NCI-H2196 treated with DMSO at 0.1 percent for 48 hours (cell line): ENCODE data around the gene PADI4.

Experiments
- DNase-seq: peaks from one replicate; lab custom pipeline; 2025; ENCODE audit not compliant: unreplicated experiment; lab: John Stamatoyannopoulos, UW

The PADI4 gene, protein sequence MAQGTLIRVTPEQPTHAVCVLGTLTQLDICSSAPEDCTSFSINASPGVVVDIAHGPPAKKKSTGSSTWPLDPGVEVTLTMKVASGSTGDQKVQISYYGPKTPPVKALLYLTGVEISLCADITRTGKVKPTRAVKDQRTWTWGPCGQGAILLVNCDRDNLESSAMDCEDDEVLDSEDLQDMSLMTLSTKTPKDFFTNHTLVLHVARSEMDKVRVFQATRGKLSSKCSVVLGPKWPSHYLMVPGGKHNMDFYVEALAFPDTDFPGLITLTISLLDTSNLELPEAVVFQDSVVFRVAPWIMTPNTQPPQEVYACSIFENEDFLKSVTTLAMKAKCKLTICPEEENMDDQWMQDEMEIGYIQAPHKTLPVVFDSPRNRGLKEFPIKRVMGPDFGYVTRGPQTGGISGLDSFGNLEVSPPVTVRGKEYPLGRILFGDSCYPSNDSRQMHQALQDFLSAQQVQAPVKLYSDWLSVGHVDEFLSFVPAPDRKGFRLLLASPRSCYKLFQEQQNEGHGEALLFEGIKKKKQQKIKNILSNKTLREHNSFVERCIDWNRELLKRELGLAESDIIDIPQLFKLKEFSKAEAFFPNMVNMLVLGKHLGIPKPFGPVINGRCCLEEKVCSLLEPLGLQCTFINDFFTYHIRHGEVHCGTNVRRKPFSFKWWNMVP

GRCh38 chr1:17307946-17308345, at the start of gene PADI4:
PADI4 (plus strand) TSS chr1:17308197; CDS start chr1:17308223, 26 bp downstream.
- no peak for DNase-seq

DNA sequence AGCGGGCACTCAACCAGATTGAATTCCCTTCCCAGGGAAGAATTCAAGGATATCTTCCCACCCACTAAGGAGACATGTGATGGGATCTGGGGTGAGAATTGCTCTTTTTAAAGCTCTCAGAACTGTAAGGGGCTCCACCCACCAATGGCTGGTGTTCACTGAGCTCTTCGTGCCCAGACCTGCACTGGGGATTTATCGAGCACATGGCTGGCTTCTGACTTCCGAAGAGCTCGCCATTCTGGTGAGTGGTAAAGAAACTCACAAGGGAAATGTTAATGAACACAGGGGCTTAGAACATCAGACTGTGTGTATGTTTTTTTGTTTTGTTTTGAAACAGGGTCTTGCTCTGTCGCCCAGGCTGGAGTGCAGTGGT, 49.3 kb upstream of the PADI4 start:
- DNase-seq = no peak

- DNase-seq = no peak
Measured at GRCh38 chr1:17259233-17259873, 48.6 kb upstream of the PADI4 start.

- no peak for DNase-seq
Measured at GRCh38 chr1:17260264-17260663, 47.7 kb upstream of the PADI4 start.

DNA sequence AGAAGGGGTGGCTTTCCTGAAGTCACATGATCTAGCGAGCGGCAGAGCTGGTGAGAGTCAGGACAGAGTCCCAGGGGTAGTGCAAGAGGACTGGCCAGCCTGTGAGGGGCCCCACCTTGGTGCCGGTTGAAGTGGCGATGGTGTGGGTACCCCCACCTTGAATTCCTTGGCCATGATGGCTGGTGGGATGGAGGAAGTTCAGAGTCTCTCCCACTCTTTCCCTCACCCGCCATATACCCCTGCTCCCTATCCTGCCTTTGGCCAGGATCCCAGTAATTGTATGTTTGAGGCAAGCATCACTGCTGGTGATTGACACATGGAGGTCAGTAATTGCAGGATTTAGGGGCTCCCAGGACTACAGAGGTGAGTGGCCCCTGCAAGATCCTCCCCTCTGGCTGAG, 47.3 kb upstream of the PADI4 start:
- no peak for DNase-seq

GRCh38 chr1:17263936-17264335, 44.1 kb upstream of the PADI4 start:
- no peak for DNase-seq

GRCh38 chr1:17264470-17264869, 43.5 kb upstream of the PADI4 start:
- no peak for DNase-seq

GRCh38 chr1:17265162-17265561, 42.8 kb upstream of the PADI4 start:
- DNase-seq = no peak

- DNase-seq = no peak
Measured at GRCh38 chr1:17265950-17266349, 42.0 kb upstream of the PADI4 start.

GRCh38 chr1:17270891-17271765, 36.9 kb upstream of the PADI4 start:
- DNase-seq = no peak

- no peak for DNase-seq
Measured at GRCh38 chr1:17272066-17272465, 35.9 kb upstream of the PADI4 start.

DNA sequence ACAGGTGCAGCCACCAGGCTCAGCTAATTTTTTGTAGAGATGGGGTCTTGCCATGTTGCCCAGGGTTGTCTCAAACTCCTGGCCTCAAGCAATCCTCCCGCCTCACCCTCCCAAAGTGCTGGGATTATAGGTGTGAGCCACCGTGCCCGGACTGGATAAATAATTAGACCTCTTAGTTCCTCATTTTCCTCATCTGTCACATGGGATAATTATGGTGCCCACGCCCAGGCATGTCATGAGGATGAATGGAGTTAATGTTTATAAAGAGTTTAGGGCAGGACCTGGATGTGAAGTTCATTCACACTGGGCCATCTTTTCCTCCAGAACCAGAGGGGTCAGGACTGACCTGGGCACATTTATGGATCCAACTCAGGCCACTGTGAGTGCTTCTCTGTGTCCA, 35.4 kb upstream of the PADI4 start:
- DNase-seq = no peak

- DNase-seq = no peak
Measured at GRCh38 chr1:17273096-17273495, 34.9 kb upstream of the PADI4 start.

- DNase-seq = peak; percentile 33
Measured at GRCh38 chr1:17274186-17275170, 33.5 kb upstream of the PADI4 start.

- no peak for DNase-seq
Measured at GRCh38 chr1:17276568-17276967, 31.4 kb upstream of the PADI4 start.

DNA sequence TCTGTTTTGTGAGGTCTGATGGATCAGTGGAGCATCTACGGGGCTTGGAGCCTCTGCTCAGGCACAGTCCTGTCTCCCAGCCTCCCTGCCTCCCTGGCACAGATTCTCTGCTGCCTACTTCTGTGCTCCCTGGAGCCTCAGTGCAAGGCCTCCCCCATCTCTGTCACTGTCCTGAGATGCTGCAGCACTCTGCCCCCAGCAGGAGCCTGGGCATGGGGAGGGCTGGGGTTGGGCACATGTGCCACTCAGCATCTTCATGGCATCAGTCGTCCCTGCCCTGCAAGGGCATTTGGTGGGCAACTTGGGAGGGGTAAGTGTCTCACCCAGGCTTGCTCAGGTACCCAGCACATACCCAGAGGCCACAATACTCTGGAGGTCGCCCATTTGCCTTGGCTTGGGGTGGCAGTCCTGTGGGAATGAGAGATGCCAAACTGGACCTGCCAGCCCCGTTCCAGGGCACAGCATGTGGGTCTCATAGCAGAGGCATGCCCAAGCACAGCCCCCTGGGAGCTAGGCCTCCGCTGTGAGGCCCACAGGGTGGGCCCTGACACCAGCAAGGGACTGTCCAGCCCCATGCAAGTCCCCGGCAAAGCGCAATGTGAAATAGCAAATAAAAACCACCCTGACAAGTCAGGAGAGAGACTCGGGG, 30.4 kb upstream of the PADI4 start:
- no peak for DNase-seq

DNA sequence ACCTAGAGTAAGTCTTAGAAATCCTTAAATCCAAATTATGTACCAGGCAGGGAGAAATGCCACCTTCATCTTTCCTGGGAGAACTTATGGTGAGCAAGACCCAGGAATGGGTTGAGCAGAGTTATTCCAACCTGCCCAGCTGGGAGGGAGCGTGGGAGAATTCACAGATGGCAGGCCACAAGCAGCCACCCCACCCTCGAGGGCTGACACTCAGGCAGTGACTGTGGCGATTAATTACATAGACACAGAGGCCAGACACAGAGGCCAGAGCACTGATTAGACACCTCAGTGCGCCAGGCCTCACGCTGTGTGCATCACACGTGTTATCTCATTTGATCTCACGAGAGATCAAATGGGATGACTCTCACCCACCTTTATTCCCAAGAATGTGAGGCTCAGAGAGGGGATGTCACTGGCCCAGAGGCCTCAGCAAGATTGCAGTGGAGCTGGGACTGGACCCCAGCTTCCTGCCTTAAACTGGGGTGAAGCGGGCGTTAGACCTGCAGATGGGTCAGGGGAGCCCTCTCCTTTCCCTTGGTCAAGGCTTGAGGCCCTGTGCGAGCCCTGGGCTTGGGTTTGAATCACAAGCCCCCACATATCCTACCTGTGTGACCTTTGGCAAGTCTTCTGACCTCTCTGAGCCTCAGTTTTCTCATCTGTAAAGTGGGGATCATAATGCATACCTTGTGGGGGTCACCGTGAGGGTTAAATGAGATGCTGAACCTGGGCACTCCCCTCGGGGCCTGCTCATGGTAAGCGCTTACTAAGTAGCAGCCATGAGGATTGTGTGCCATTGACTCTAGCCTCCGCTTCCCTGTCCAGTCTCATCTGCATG, 28.8 kb upstream of the PADI4 start:
- no peak for DNase-seq

GRCh38 chr1:17280436-17280835, 27.6 kb upstream of the PADI4 start:
- no peak for DNase-seq

DNA sequence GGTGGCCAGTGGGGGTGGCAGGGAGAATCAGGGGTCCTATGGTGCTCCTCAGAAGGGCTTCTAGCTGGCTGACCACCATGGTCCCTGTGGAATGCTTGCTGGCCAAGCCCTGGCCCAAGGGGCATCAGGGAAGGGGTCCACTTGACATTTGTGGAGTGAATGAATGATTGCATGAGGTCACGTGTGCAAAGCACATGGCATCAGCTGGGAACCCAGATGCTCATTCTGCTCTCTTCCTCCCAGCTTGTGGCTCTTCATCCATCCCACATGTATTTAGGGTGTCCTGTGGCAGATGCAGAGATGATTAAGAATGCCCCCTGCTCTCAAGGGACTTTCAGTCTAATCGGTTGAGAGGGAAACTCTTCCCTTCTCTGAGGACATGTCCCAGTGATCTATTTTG, 27.1 kb upstream of the PADI4 start:
- DNase-seq = no peak
